SIG-M5 (cell line): ENCODE measurements around the gene MMP12.
"Not testable (repeated sequence)": the region's sequence is repeated elsewhere in the genome, so short reads cannot be mapped to it uniquely, and the experiment has no call there.

ENCODE experiments used
- DNase-seq: peaks from one replicate; lab custom pipeline; 2025; lab: John Stamatoyannopoulos, UW

The MMP12 gene

GRCh38 chr11:102874852-102875251, at the start of gene MMP12:
Gene MMP12 (minus strand): TSS chr11:102874982. CDS start chr11:102874937, 45 bp downstream.
- no peak for DNase-seq

DNA sequence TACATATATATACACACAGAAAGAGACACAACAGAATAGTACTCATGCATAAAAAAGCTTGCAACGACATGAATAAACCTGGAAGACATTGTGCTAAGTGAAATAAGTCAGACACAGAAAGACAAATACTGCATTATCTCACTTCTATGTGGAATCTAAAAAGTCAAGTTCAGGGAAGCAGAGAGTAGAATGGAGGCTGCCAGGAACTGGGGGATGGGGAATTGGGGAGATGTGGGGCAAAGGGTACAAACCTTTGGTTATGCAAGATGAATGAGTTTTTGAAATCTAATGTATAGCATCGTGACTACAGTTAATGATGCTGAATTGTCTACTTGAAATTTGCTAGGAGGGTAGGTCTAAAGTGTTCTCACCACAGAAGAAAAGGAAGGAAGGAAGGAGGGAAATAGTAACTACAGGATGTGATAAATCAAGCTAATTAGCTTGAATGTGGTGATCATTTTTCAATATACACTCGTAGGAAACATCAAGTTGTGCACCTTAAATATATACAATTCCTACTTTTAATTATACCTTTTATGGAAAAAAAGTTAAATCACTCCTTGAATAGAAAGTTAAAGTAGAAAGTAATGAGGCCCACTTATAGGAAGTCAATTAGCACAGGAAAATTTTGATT, 46.9 kb upstream of the MMP12 start:
- DNase-seq: no peak

DNA sequence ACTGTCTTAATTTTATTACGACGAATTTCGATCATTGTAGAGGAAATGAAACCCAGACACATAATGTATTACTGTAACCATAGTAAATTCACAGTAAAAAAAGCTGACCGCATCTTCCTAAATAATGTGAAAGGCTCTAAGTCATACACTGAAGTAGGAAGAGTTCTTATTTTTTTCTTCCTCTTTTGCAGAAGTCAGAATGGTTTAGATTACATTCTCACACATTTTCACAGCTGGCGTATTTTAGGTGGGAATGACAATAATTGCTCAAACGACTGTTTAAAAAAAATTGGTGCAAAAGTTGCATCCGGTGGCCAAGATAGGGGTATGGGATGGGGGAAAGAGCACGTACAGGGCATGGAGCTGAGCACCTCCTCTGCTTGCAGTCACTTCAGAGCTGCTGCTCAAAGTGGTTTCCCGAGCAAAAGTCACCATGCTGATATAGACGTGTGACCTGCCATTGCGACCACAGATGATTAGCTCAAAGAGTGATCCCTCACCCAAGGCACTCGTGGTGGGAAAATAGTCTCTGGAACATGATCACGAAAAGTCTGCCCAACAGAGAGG, 45.4 kb upstream of the MMP12 start:
- DNase-seq: peak; percentile 90

GRCh38 chr11:102915044-102915375, 40.2 kb upstream of the MMP12 start:
- DNase-seq: no peak

- no peak for DNase-seq
Observed at GRCh38 chr11:102914238-102915043, 39.7 kb upstream of the MMP12 start.

DNA sequence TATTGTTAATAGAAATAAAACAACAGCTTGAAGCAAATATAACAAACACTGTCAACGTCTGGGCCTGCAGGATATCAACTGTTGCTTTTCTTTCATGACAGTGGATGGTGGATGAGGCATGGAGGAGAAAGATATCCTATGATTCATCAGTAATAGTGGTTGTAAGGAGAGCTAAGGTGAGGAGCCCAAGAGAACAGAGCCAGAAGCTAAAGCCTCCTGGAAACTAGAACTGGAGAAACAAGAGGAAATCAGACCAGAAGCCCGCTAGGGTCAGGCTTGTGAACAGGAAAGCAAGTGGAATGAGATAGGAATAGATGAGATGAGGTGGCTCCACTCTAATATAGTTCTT, 37.7 kb upstream of the MMP12 start:
- DNase-seq: no peak

- DNase-seq: no peak
Observed at GRCh38 chr11:102911758-102912481, 37.1 kb upstream of the MMP12 start.

DNA sequence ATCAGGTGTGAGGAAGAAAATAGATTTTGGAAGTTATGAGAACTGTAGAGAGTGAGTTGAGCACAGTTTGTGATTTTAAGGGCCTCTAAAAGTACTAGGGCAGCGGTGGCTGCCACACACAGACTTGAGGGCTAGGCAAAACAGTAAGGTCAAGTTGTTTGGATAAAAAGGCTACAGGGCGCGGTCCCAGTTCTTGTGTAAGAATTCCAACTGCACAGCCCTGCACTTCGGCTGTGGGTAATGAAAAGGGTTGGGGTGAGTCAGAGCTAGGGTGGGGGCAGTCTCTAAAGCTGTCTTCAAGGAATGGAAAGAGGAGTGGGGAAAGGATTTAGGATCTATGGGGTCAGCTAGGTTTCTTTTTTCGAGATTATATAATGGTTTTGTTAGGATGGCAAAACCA, 31.1 kb upstream of the MMP12 start:
- not testable (repeated sequence) for DNase-seq

DNA sequence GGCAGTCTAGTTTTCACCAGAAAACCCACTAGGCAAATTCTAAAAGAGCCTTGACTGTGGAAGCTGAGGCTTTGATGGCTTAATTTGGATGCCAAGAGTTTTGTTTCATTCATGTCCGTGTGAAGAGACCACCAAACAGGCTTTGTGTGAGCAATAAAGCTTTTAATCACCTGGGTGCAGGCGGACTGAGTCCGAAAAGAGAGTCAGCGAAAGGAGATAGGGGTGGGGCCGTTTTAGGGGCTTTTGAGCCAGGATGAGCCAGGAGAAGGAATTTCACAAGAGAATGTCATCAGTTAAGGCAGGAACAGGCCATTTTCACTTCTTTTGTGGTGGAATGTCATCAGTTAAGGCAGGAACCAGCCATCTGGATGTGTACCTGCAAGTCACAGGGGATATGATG, 29.1 kb upstream of the MMP12 start:
- not testable (repeated sequence) for DNase-seq

GRCh38 chr11:102900346-102900745, 25.6 kb upstream of the MMP12 start:
- no peak for DNase-seq

DNA sequence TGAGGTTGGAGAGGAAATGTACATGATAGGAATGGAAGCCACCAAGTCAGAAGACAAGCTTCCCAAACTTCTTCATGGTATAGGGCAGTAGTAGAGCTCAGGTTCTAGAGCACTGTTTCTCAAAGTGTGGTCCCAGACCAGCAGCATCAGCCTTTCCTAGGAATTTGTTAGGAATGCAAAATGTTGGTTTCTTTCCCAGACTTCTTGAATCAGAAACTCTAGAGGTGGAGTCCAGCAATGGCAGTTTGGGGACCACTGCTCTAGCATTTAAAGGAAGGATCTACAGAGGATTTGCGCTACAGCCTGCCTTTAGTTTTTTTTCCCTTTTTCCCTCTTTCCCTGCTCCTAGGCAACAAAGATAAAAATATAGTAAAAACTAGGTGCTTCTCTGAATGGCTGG, 17.0 kb upstream of the MMP12 start:
- no peak for DNase-seq

DNA sequence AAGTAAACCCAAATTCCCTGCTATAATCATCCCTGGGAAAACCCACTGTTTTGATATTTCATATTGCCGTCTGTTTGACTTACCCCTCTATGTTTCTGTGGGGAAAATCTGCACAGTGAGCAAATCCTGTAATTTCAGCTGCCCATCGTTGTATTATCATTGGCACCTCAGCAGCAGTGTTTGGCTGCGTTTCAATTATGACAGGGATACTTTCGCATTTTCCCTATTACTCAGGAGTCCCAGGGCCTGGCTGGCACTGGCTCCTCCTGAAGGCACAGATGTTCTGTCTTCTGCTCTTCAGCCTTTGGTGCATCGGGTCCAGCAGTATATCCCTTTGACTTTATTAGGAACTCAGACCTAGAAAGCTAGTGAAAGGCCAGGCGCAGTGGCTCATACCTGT, 12.2 kb upstream of the MMP12 start:
- no peak for DNase-seq

DNA sequence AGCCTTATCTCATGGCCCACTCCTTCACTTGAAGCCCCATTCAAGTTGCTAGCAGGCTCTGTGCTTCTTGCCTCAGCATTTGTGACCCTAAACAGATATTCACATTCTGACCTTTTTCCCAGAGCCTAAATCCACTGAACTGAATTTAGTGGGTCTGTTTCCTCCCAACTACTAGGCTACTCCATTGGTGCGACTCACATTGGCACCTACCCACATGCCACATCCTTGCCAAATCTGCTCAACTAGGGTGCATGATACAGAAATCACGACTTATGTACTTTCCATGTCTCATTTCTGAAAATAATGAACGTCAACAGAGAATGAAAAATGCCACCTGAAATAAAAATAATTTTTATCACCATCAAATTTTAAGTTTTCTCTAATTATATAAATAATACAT, 8.4 kb upstream of the MMP12 start:
- DNase-seq: no peak

DNA sequence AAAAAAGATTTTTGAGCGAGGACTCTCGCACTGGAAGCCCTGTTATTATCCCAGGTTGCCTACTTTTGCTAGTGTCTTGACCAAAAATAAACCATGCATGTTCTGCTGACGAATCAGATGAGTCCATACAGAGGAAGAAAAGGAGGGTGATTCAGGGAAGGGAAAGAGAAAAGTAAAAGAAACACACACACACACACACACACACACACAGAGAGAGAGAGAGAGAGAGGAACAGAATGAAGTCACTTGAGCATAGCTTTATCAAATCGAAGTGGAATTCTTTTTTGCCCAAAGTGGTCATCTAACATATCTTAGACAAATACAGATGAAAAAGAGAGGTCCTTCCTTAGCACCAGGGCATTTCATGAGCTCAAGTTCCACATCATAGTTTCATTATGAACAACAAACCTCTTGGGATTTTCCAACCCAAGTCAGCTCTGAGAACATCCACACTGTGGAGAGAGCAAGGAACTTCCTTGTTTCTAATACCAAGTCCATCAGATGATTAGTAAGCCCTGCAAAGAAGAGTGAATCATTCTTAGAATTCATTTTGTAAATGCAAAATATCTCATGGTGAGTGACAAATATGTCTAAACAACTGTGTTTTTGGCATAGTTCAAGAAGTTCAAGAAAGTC, 7.7 kb upstream of the MMP12 start:
- DNase-seq: no peak

DNA sequence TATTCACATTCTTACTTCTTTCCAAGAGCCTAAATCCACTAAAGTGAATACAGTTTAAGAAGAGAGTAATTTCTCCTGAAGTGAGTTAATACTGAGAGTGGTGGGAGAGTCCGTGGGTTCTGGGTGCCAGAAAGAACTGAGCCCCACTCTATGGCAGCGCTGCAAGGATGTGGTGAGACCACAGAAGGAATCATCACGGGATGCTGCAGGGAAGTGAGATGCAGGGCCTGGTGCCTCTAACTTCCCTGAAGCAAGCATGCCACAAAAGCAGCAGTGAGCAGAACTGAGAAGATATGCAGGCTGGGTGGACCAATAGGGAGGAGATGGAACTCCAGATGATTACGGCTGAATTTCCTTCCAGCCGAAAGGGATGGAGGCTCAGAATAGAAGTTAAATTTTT, 5.0 kb upstream of the MMP12 start:
- no peak for DNase-seq

DNA sequence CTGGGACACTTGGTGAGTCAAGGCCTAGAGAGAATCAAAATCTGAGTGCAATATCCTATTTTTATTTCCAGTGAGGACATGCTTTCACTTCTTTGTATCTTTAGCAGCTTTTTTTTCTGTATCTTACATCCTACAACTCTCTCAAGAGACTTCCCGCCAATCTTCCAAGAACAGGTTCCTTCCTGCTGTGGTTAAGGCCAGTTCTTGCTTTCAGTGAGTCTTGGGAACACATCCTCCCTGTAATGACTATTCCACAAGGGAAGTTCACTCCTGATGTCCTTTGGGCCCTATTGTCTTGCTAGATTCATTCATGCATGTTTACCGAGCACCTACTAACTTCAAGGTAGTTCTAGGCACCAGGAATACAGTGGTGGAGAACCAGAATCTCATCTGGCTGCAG, 3.8 kb upstream of the MMP12 start:
- DNase-seq: no peak

DNA sequence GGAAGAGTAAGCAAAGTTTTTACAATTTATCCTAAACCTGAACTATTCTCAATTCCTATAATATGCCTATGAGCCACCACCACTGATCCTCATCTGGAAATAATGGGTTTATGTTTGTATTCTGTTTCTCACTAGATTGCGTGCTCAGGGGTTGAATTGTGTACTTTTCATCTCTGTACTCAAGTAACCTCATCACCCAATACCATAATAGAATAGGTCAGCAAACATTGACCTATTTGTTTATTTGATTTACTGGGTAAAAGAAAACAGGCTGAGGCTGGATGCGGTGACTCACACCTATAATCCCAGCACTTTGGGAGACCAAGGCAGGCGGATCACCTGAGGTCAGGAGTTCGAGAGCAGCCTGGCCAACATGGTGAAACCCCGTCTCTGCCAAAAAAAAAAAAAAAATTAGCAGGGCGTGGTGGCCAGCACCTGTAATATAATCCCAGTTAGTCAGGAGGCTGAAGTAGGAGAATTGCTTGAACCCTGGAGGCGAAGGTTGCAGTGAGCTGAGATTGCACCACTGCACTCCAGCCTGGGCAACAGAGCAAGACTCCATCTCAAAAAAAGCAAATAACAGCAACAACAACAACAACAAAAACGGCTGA, 5.3 kb downstream of the MMP12 start:
- not testable (repeated sequence) for DNase-seq

GRCh38 chr11:102868339-102868738, 6.4 kb downstream of the MMP12 start:
- no peak for DNase-seq

DNA sequence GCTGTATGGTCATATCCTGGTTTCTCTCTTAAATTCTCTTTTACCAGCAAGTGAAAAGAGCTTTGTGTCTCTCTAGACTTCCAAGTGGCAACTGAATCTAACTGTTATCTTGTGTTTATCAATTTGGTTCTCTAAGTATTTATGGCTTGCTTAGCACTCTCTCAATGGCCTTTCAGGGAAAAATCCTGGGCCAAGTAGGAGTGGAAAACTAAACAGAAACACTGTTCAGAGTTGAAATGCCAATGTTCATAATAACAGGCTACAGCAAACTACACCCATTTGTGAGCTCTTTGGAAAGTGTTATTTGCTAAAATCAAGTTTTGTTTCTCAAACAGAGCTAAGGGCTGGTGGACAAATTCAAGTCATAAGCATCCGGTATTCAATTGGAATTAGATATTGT, 10.1 kb downstream of the MMP12 start:
- DNase-seq: no peak

DNA sequence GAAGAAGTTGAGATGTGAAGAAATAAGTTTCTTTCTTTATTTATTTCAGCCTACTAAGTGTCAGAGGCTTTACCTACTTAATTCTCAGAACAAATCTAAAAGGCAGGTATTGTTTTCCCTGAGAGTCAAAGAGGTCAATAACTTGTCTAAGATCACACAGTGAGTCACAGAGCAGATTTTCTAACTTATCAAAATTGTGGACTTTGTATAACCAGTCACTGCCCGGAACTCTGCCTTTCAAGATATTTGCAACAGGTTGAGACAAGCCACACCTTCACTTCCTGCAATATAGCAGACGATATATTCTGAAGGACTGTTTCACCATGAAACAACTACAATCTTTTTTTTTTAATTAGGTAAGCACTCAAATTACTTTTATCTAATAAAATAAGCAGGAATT, 20.8 kb downstream of the MMP12 start:
- DNase-seq: no peak

GRCh38 chr11:102853055-102853454, 21.7 kb downstream of the MMP12 start:
- no peak for DNase-seq
